Activated CD4-positive, alpha-beta T cell treated with anti-CD3 and anti-CD28 coated beads for 48 hours (primary cell): ENCODE measurements around the gene APEH.

Experiments
- DNase-seq: peaks from one replicate; pipeline ENCODE4 v3.0.0-alpha.2; 2020

APEH gene

DNA sequence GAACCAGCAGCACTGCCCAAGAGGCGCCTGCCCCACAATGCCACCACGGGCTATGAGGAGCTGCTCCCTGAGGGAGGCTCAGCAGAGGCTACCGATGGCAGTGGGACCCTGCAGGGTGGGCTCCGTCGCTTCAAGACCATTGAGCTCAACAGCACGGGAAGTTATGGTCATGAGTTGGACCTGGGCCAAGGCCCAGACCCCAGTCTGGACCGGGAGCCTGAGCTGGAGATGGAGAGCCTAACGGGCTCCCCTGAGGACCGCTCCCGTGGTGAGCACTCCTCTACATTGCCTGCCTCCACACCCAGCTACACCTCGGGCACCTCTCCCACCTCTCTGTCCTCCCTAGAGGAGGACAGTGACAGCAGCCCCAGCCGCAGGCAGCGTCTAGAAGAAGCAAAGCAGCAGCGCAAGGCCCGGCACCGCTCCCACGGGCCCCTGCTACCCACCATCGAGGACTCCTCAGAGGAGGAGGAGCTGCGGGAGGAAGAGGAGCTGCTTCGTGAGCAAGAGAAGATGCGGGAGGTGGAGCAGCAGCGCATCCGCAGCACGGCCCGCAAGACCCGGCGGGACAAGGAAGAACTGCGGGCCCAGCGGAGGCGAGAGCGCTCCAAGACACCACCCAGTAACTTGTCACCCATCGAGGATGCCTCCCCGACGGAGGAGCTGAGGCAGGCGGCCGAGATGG lies 21.8 kb upstream of the APEH start:
- DNase-seq: no peak

DNA sequence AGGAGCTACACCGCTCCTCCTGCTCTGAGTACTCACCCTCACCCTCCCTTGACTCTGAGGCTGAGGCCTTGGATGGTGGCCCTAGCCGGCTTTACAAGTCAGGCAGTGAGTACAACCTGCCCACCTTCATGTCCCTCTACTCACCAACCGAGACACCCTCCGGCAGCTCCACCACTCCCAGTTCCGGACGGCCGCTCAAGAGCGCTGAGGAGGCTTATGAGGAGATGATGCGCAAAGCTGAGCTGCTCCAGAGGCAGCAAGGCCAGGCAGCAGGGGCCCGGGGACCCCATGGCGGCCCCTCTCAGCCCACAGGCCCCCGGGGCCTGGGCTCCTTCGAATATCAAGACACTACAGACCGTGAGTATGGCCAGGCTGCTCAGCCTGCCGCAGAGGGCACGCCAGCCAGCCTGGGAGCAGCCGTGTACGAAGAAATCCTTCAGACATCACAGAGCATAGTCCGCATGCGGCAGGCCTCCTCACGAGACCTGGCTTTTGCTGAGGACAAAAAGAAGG lies 21.2 kb upstream of the APEH start:
- no peak for DNase-seq

DNA sequence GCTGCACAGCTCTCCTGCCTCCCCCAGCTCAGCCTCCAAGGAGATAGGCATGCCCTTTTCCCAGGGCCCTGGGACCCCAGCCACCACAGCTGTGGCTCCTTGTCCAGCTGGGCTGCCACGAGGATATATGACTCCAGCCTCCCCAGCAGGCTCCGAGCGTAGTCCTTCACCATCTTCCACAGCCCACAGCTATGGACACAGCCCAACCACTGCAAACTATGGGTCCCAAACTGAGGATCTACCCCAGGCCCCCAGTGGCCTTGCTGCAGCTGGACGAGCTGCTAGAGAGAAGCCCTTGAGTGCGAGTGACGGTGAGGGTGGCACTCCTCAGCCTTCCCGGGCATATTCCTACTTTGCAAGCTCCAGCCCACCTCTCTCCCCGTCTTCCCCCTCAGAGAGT lies 20.5 kb upstream of the APEH start:
- DNase-seq: no peak

DNA sequence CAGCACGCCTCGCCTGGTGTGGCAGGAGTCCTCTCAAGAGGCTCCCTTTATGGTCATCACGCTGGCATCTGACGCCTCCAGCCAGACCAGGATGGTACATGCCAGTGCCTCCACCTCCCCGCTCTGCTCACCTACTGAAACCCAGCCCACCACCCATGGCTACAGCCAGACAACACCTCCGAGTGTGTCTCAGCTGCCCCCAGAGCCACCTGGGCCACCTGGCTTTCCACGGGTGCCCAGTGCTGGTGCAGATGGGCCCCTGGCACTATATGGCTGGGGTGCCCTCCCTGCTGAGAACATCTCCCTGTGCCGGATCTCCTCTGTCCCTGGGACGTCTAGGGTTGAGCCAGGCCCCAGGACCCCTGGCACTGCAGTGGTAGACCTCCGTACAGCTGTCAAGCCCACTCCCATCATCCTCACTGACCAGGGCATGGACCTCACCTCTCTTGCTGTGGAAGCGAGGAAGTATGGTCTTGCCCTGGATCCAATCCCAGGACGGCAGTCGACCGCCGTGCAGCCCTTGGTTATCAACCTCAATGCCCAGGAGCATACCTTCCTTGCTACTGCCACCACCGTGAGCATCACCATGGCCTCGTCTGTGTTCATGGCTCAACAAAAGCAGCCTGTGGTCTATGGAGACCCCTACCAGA lies 19.9 kb upstream of the APEH start:
- no peak for DNase-seq

DNA sequence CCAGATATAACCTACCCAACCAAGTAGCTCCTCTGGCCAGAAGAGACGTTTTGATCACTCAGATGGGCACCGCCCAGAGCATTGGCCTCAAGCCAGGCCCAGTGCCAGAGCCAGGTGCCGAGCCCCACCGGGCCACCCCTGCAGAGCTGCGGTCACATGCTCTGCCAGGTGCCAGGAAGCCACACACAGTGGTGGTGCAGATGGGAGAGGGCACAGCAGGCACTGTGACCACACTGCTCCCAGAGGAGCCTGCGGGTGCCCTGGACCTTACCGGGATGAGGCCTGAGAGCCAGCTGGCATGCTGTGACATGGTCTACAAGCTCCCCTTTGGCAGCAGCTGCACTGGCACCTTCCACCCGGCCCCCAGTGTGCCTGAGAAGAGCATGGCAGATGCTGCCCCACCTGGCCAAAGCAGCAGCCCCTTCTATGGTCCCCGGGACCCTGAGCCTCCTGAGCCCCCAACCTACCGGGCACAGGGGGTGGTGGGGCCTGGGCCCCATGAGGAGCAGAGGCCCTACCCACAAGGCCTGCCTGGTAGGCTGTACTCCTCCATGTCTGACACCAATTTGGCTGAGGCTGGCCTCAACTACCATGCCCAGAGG lies 19.1 kb upstream of the APEH start:
- no peak for DNase-seq

DNA sequence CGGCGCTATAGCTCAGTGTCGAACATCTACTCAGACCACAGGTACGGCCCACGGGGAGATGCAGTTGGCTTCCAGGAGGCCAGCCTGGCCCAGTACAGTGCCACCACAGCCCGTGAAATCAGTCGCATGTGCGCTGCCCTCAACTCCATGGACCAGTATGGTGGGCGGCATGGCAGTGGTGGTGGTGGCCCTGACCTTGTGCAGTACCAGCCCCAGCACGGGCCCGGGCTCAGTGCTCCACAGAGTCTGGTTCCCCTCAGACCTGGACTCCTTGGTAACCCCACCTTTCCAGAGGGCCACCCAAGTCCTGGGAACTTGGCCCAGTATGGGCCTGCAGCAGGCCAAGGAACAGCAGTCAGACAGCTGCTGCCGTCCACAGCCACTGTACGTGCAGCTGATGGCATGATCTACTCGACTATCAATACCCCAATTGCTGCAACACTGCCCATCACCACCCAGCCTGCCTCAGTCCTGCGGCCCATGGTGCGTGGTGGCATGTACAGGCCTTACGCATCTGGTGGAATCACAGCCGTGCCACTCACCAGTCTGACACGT lies 18.3 kb upstream of the APEH start:
- DNase-seq: no peak

DNA sequence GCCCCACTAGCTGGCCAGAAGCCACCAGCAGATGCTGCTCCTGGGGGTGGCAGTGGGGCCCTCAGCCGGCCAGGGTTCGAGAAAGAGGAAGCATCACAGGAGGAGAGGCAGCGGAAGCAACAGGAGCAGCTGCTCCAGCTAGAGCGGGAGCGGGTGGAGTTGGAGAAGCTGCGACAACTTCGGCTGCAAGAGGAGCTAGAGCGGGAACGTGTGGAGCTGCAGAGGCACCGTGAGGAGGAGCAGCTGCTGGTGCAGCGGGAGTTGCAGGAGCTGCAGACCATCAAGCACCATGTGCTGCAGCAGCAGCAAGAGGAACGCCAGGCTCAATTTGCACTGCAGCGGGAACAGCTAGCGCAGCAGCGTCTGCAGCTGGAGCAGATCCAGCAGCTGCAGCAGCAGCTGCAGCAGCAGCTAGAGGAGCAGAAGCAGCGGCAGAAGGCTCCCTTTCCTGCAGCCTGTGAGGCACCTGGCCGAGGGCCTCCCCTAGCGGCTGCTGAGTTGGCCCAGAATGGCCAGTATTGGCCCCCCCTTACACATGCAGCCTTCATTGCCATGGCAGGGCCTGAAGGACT lies 17.5 kb upstream of the APEH start:
- no peak for DNase-seq

DNA sequence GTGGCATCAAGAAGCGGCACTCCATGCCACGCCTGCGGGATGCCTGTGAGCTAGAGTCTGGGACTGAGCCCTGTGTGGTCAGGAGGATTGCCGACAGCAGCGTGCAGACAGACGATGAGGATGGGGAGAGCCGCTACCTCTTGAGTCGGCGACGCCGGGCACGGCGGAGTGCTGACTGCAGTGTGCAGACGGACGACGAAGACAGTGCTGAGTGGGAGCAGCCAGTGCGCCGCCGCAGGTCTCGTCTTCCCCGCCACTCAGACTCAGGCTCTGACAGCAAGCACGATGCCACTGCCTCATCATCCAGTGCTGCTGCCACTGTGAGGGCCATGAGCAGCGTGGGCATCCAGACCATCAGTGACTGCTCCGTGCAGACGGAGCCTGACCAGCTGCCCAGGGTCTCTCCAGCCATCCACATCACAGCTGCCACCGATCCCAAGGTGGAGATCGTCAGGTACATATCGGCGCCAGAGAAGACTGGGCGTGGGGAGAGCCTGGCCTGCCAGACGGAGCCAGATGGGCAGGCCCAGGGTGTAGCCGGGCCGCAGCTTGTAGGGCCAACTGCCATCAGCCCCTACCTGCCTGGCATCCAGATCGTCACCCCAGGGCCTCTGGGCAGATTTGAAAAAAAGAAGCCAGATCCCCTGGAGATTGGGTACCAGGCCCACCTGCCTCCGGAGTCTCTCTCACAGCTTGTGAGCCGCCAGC lies 16.8 kb upstream of the APEH start:
- no peak for DNase-seq

DNA sequence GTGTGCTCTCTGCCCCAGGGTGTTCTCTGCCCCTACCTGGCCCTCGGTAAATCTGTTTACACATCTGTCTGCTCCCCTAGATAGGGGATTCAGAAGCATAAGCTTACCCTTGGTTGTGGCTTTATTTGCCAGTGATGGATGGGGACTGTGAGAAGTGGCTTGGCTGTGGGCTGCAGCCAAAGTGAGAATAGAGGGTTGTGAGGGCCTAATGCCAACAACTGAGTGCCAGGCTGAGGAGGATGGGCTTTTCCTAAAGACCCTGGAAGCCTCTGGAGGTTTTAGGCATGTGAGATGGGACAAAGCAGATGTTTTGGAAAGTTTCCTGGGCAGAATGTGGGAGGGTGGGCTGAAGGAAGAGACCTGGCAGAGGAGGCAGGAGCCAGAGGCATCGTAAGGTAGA lies 15.4 kb upstream of the APEH start:
- DNase-seq: no peak

DNA sequence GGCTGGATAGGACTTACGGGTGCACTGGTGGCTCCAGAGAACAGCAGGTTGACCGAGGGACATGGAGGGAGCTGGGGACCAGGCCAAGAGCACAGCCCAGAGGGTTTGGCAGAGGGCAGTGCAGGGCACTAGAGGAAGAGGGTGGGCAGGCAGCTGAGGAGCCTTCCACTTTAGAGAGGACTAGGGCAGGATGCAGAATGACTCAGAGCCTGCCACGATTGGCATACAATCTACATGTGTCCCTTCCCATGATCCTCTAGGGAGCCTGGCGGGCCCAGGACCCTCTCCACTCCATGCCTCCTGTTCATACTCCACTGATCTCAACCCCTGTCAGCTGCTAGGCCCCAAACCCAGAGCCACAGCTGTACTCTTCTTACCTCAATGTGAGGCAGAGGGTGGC lies 14.4 kb upstream of the APEH start:
- no peak for DNase-seq

DNA sequence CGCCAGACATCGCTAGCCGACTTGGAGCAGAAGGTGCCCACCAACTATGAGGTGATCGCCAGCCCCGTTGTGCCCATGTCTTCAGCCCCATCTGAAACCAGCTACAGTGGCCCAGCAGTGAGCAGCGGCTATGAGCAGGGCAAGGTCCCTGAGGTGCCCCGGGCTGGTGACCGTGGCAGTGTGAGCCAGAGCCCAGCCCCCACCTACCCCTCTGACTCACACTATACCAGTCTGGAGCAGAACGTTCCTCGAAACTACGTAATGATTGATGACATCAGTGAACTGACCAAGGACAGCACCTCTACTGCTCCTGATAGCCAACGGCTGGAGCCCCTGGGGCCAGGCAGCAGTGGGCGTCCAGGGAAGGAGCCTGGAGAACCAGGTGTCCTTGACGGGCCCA lies 12.9 kb upstream of the APEH start:
- no peak for DNase-seq

DNA sequence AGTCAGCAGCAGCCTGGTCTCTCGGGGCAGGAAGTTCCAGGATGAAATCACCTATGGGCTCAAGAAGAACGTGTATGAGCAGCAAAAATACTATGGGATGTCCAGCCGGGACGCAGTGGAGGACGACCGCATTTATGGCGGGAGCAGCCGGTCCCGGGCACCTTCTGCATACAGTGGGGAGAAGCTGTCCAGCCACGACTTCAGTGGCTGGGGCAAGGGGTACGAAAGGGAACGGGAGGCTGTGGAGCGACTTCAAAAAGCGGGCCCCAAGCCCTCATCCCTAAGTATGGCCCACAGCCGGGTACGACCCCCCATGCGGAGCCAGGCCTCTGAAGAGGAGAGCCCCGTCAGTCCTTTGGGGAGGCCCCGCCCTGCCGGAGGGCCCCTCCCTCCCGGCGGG lies 12.1 kb upstream of the APEH start:
- DNase-seq: no peak

DNA sequence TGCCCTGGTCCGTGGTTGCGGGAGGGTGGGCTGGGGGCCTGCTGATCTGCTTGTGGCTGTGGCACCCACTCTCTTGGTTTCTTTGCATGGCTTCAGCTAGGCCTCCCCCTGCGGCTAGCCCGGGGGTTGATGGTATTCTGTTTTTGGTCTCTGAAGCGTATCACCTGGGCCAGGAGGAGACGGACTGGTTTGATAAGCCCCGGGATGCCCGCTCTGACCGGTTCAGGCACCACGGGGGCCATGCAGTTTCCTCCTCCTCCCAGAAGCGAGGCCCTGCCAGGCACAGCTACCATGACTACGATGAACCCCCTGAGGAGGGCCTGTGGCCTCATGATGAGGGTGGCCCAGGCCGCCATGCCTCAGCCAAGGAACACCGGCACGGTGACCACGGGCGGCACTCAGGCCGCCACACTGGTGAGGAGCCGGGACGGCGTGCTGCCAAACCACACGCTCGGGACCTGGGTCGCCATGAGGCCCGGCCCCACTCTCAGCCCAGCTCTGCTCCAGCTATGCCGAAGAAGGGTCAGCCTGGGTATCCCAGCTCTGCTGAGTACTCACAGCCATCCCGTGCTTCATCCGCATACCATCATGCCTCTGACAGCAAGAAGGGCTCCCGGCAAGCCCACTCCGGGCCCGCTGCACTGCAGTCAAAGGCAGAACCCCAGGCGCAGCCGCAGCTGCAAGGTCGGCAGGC lies 11.3 kb upstream of the APEH start:
- no peak for DNase-seq

DNA sequence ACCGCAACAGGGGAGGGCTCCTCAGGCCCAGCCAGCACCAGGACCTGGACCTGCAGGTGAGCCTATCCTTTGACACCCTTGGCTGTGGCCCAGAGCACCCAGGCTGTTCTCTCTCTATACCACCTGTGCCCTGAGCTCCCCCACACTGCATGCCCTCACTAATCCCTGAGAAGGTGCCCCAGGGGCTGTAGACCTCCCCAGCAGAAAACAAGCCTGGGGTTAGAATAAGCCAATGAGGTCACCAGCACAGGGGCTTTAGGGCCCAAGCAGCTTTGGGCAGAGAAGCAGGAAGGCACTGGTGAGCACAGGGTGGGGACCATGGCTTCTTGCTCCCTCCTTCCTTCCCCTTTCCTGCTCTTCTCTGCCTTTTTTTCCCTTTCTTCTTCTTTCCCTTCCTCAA lies 10.3 kb upstream of the APEH start:
- no peak for DNase-seq

DNA sequence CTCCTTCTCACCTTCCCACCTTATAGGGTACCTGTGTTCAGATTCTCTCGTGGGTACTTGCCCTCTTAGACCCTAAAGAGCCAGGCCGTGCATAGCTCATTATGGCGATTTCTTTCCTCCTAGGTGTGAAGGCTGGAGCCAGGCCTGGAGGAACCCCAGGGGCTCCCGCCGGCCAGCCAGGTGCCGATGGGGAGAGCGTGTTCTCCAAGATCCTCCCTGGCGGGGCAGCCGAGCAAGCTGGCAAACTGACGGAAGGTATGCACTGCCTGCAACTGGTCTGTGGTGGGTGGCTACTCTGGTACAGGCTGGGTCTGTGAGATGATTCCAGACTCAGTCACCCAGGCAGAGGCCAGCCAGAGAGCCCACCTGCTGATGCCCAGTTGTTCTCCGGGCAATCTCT lies 9.9 kb upstream of the APEH start:
- no peak for DNase-seq

DNA sequence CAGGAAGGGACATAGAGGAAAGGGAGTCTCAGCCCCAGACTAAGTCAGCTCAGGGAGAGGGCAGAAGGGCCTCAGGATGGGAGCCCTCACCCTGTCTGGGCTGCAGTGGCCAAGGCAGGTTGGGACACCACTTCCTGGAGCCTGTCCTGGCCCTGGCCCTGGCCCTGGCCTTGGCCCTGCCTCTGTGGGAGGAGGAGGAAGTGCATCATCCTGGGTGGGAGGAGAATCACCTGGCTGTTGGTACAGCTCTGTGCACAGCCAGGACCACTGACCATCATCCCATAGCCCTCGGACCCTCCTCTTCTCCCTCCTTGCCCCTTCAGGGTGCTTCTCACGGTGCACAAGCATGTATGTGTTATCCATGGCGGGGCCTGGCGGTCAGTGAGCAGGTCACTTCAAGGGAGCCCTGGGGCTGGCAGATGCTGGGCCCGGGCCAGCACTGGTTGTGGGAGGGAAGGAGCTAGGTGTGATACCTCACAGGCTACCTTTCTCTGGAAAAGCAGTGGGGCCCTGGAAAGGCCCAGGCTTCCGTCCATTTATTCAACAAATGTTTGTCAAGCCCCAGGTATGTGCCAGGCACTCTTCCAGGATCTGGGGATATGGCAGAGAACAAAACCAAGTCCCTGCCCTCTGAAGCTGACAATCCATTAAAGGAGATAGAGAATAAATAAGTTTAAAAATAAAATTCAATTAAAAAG lies 8.2 kb upstream of the APEH start:
- DNase-seq: no peak

DNA sequence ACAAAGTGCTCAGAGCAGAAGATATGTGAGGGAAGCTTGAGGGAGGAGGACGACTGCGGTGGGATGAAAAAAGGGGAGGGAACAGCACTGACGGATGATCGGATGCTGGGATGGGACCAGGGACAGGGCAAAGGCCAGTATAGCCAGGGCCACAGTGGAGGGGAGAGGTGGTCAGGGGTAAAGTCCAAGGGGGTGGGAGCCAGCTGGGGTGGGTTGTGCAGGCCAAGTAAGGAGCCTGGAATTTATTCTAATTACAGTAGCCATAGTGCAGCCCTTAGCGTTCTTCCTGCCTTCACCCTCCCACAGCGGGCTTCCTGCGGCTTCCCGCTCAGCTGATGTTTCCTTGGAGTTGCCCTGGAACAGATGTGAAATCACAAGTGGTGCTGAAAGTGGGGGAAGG lies 7.6 kb upstream of the APEH start:
- DNase-seq: no peak

DNA sequence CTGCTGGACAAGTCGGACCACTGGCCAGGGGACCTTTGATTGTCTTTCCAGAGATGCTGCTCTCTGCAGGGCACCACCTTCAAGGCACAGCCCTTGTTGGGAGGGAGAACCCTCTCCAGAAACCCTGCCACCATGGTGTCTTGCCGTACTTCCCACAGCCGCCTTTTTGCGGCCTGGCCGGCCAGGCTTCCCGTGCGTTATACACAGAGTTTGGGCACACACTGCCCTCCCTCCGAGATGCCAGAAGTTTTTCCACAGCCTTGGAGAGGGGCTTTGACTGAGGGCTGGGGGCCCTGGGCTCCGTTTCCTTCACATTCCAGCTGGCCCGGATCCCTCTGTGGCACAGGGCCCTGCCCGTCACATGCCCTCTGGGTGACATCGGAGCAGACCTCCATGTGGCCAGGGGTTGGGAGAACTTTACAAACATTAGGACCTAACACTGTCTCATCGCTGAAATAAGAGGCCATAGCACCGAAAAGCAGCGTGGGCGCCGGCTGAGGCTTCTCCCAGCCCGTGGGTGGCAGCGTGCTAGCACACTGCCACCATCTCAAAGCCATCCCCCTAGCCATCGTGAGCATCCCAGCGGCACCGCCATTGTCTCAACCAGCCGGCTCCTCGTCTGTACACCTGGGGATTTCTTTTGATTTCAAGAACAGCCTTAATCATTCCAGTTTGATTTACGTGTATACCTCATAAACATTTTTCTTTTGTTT lies 6.3 kb upstream of the APEH start:
- no peak for DNase-seq

DNA sequence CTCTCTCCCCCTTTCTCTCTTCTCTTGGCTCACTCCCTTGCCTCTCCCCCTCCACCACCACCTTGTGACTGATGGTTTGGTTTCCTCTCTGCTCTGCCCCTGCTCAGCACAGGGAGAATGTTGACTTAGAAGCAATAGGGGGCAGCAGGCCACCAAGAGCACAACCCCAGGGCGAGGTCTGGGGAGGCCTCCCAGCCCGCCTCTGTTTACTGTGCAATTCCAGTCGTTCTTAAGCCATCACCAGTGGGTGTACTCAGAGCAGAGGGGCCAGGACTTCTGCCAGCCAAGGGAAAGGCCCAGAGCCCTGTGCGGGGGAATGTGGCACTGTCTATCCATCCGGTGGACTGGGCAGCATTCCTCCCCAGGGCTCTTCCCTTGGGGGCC lies 5.7 kb upstream of the APEH start:
- DNase-seq: no peak

DNA sequence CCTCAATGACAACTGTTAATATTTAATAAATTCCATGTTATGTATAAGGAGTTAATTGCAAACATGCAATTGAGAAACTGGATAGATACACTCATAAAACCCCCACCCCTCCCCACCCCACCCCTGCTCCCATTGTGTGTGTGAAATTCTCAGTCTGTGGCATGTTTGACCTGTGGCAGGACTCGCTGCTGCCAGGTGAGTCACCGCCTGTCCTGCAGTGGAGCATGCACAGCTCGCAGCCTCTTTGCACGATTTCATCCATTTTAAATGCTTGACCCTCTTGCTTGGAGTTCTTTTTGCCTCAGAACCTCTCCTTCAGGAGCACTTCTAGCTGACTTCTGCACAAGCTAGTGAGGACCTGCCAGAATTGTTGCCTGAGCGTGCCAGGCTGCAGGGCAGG lies 5.3 kb upstream of the APEH start:
- no peak for DNase-seq

DNA sequence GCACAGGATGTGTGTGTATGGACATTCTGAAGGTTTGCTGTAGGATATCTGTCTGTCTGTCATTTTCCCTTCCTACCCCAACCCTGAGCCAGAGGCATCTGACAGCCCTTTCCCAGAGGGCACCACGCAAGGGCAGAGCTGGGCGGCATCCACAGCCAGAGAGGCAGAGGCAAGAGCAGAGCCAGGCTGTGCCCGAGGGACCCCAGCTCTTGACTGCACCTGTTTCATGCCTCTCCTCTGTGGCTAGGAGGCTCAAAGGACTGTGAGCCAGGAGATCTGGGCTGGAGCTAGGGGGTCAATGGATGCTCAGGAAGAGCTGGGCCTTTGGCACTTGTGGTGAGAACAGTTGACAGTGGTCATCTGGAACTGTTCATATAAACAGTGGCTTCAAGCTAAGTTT lies 4.8 kb upstream of the APEH start:
- DNase-seq: no peak
